Keratinocyte (primary cell): ENCODE data around the gene RORB. TPM values are rescaled to one million over a fixed set of nuclear protein-coding genes. Genes with fewer than 3 reads are reported as not detected.

Source experiments
- DNase-seq: peaks from one replicate; pipeline ENCODE4 v3.0.0-alpha.2; 2011; ENCODE audit warnings: low read depth, missing footprints, low spot score
- FAIRE-seq: peaks from 2 replicates; lab custom pipeline; 2011; peaks lifted over from hg19 to GRCh38; lab: Jason Lieb, UNC
- H2AFZ ChIP-seq: 2 replicates; pipeline ENCODE4 v1.6.0; 2012; ENCODE audit warnings: low read length, control low read depth, inconsistent platforms; ENCODE audit not compliant: control insufficient read depth
- H3K27ac ChIP-seq: 2 replicates; pipeline ENCODE4 v1.5.1; 2011; ENCODE audit warnings: low read length; ENCODE audit not compliant: control insufficient read depth, insufficient read depth
- H3K27me3 ChIP-seq: 3 replicates; pipeline ENCODE4 v1.6.0; 2011; ENCODE audit warnings: low read length; ENCODE audit not compliant: control insufficient read depth, insufficient read depth; ENCODE audit errors: extremely low read depth
- H3K36me3 ChIP-seq, 2 experiments: 2 replicates in 1 of 2; 3 replicates in 1 of 2; pipeline ENCODE4 v1.5.1; 2011; ENCODE audit warnings: low read length in 2 of 2, mild to moderate bottlenecking in 1 of 2; ENCODE audit not compliant: control insufficient read depth in 2 of 2, insufficient read depth in 2 of 2; ENCODE audit errors: extremely low read depth in 1 of 2
- H3K4me1 ChIP-seq: 3 replicates; pipeline ENCODE4 v1.5.1; 2011; ENCODE audit warnings: low read length; ENCODE audit not compliant: control insufficient read depth, insufficient read depth; ENCODE audit errors: extremely low read depth
- H3K4me2 ChIP-seq: 3 replicates; pipeline ENCODE4 v1.6.0; 2011; ENCODE audit warnings: low read depth, low read length; ENCODE audit not compliant: control insufficient read depth, insufficient read depth; ENCODE audit errors: extremely low read depth
- H3K4me3 ChIP-seq, 3 experiments: fragments of 200-600 bp in 1 of 3; sonication (generic) in 1 of 3; 2 replicates in 2 of 3; 3 replicates in 1 of 3; pipeline ENCODE4 v1.5.1; 2011 to 2016; ENCODE audit warnings: low read length in 3 of 3, mild to moderate bottlenecking in 3 of 3, control low read depth in 2 of 3, inconsistent platforms in 1 of 3, low read depth in 1 of 3, mixed read lengths in 1 of 3, mixed run types in 1 of 3, moderate library complexity in 1 of 3; ENCODE audit not compliant: control insufficient read depth in 2 of 3, insufficient read depth in 2 of 3; ENCODE audit errors: extremely low read depth in 1 of 3
- H3K79me2 ChIP-seq: 2 replicates; pipeline ENCODE4 v1.6.0; 2012; ENCODE audit warnings: low read length; ENCODE audit not compliant: control insufficient read depth, insufficient read depth
- H3K9ac ChIP-seq: 3 replicates; pipeline ENCODE4 v1.6.0; 2011; ENCODE audit warnings: low read length; ENCODE audit not compliant: control insufficient read depth, insufficient read depth; ENCODE audit errors: extremely low read depth
- H3K9me1 ChIP-seq: 3 replicates; pipeline ENCODE4 v1.6.0; 2011; ENCODE audit warnings: low read length; ENCODE audit not compliant: control insufficient read depth, insufficient read depth; ENCODE audit errors: extremely low read depth
- H3K9me3 ChIP-seq: 2 replicates; pipeline ENCODE4 v1.5.1; 2012; ENCODE audit warnings: low read depth, low read length; ENCODE audit not compliant: control insufficient read depth
- H4K20me1 ChIP-seq: 3 replicates; pipeline ENCODE4 v1.6.0; 2011; ENCODE audit warnings: low read length; ENCODE audit not compliant: control insufficient read depth, insufficient read depth; ENCODE audit errors: extremely low read depth
- EZH2 ChIP-seq: IDR thresholded peaks from one replicate; pipeline ENCODE4 v1.6.1; 2012; ENCODE audit warnings: inconsistent platforms, mild to moderate bottlenecking, low read length, moderate library complexity
- dilution Hi-C: fragments of 300-500 bp; cut with MboI; formaldehyde crosslinking; loops from one replicate; pipeline ENCODE4 v1.7.0; 2020; ENCODE audit warnings: low sequenced_read_pairs; ENCODE audit not compliant: extremely low pct_ligation_motif_present
- polyA plus RNA-seq, 5 experiments: library from polyadenylated mRNA; depleted of rRNA in 3 of 5; stranded (reverse) in 3 of 5; stranded (forward) in 1 of 5; unstranded in 1 of 5; fragments of >200 nt; gene quantifications; 1 replicate in 1 of 5; 2 replicates in 3 of 5; 3 replicates in 1 of 5; pipeline versions ENCODE4 v1.2.1 to v1.2.3, GENCODE V29; 2011 to 2012; ENCODE audit warnings: missing spikeins in 2 of 5, low read depth in 1 of 5, low replicate concordance in 1 of 5
- TF ChIP-seq, protein P1 (sequence below), 3 experiments: IDR thresholded peaks in 1 of 3; conservative IDR thresholded peaks in 1 of 3; optimal IDR thresholded peaks in 1 of 3; 2 replicates in 2 of 3; 3 replicates in 1 of 3; pipeline versions ENCODE3 to v1.5.1; 2011; ENCODE audit warnings: low read length in 3 of 3, mild to moderate bottlenecking in 3 of 3, moderate library complexity in 2 of 3, control low read depth in 1 of 3, inconsistent platforms in 1 of 3; ENCODE audit not compliant: insufficient read depth in 2 of 3; ENCODE audit errors: extremely low read depth in 1 of 3

Gene RORB
- polyA plus RNA-seq, 1 donor (not counting 4 experiments of a cell fraction or from before 2014, with no cell fraction given), result not detected

DNA sequence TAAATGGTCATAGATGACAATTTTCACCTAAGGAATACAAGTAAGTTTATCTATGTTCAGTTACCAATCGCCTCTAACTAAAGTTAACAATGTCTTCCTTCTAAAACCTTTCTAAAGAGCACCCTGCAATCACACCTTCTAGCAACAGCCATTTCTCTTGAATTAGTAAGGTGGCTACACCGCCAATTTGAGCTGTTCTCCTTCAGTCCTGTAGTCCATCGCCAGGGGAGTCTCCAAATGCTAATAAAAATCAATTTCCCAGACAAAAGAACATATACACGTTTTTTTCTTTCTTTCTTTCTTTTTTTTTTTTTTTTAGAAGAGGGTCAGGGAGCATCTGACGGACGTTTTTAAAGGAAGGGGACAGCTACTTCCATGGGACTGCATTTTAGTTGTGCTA lies 729 bp upstream of the RORB start:
- H3K4me2 ChIP-seq, result peak overlapping the region; percentile 93
- FAIRE-seq (no peak), DNase-seq (no peak)
- H3K9ac ChIP-seq, result no peak overlapping the region
- no peaks in the 10 kb centered on the region for H3K79me2 ChIP-seq
- no peaks in the 10 kb centered on the region for H3K36me3 ChIP-seq
- H2AFZ ChIP-seq, result no peak overlapping the region
- no peaks in the 10 kb centered on the region for H3K9me1 ChIP-seq
- H3K4me3 ChIP-seq, result peak overlapping the region in 1 of 3 experiments; percentile 51
- peaks cover 14% of the 10 kb centered on the region for H3K4me1 ChIP-seq
- H4K20me1 ChIP-seq, result no peaks in the 10 kb centered on the region
- H3K27me3 ChIP-seq, result peaks cover 54% of the 10 kb centered on the region
- H3K27ac ChIP-seq, result no peak overlapping the region
- no peaks in the 10 kb centered on the region for H3K9me3 ChIP-seq
- dilution Hi-C loops, result no loop called here
- TF ChIP-seq, protein P1, sequence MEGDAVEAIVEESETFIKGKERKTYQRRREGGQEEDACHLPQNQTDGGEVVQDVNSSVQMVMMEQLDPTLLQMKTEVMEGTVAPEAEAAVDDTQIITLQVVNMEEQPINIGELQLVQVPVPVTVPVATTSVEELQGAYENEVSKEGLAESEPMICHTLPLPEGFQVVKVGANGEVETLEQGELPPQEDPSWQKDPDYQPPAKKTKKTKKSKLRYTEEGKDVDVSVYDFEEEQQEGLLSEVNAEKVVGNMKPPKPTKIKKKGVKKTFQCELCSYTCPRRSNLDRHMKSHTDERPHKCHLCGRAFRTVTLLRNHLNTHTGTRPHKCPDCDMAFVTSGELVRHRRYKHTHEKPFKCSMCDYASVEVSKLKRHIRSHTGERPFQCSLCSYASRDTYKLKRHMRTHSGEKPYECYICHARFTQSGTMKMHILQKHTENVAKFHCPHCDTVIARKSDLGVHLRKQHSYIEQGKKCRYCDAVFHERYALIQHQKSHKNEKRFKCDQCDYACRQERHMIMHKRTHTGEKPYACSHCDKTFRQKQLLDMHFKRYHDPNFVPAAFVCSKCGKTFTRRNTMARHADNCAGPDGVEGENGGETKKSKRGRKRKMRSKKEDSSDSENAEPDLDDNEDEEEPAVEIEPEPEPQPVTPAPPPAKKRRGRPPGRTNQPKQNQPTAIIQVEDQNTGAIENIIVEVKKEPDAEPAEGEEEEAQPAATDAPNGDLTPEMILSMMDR (optimal IDR thresholded peaks at IDR 0.05 in 1 of 3, IDR thresholded peaks at IDR 0.05 in 1 of 3, conservative IDR thresholded peaks at IDR 0.05 in 1 of 3; ENCODE audit: extremely low read depth in 1 of 3, insufficient read depth in 2 of 3, low read length in 3 of 3), result no peak
- no peak for TF ChIP-seq EZH2

DNA sequence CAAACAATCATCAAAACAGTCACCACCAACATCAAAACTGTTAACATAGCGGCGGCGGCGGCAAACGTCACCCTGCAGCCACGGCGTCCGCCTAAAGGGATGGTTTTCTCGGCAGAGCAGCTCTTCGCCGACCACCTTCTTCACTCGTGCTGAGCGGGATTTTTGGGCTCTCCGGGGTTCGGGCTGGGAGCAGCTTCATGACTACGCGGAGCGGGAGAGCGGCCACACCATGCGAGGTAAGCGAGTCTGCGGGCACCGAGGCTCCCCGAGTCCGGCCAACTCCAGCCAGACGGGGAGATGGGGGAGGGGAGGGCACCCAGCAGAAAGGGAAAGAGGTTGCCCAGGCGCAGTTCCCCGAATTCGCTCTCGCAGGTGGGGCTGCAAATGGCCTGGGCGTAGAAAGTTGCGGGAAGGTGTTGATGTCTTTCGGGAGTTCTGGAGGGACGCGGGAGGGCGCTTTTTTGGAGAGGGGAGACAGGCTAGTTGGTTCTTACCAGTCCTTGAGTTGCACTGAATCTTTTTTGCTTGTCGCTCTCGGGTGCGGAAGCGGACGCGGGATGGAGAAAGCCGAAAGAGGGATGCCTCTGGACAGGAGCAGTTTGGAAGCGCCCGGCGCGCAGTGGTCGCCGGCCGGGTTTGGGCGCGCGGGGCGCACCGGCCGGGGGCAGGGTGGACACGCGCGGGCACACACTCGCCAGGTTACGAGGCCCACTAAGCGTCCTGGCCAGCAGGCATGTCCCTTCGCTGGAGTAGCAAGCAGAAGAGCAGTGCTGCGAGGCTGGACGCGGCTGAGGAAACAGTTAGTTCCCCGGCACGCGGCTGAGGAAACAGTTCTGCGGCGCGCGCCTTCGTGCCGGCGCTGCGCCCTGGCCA lies 849 bp downstream of the RORB start:
- no peaks in the 10 kb centered on the region for H3K79me2 ChIP-seq
- TF ChIP-seq EZH2, result peak; percentile 78
- TF ChIP-seq, protein P1 (optimal IDR thresholded peaks at IDR 0.05 in 1 of 3, IDR thresholded peaks at IDR 0.05 in 1 of 3, conservative IDR thresholded peaks at IDR 0.05 in 1 of 3; ENCODE audit: extremely low read depth in 1 of 3, insufficient read depth in 2 of 3, low read length in 3 of 3), result no peak
- H3K4me1 ChIP-seq, result peaks cover 14% of the 10 kb centered on the region
- H4K20me1 ChIP-seq, result no peaks in the 10 kb centered on the region
- H3K36me3 ChIP-seq, result no peaks in the 10 kb centered on the region
- dilution Hi-C loops, result no loop called here
- H2AFZ ChIP-seq, result peak overlapping the region; percentile 88
- no peak overlapping the region for H3K9ac ChIP-seq
- H3K9me3 ChIP-seq, result no peaks in the 10 kb centered on the region
- DNase-seq (no peak), FAIRE-seq (no peak)
- H3K27ac ChIP-seq, result no peak overlapping the region
- peak overlapping the region; percentile 37 to 72 (median 69) for H3K4me3 ChIP-seq
- H3K27me3 ChIP-seq, result peaks cover 54% of the 10 kb centered on the region
- peak overlapping the region; percentile 93 for H3K4me2 ChIP-seq
- no peaks in the 10 kb centered on the region for H3K9me1 ChIP-seq
